Esophagus squamous epithelium (tissue), 4 donors: ENCODE measurements around the gene EYS.

Source experiments
- POLR2A ChIP-seq, 4 donors: fragments of 450-650 bp; IDR thresholded peaks; one replicate each; pipeline ENCODE4 v1.6.1; 2017; ENCODE audit warnings: antibody characterized with exemption in 4 of 4, mild to moderate bottlenecking in 4 of 4, moderate library complexity in 3 of 4
- TF ChIP-seq, protein P1 (sequence below), 6 experiments: fragments of 450-650 bp in 4 of 6; fragments of 200-600 bp in 2 of 6; sonication (generic) in 2 of 6; IDR thresholded peaks; one replicate each; pipeline ENCODE4 v1.5.1; 2016 to 2019; ENCODE audit warnings: antibody characterized with exemption in 6 of 6, mild to moderate bottlenecking in 4 of 6, moderate library complexity in 4 of 6

DNA sequence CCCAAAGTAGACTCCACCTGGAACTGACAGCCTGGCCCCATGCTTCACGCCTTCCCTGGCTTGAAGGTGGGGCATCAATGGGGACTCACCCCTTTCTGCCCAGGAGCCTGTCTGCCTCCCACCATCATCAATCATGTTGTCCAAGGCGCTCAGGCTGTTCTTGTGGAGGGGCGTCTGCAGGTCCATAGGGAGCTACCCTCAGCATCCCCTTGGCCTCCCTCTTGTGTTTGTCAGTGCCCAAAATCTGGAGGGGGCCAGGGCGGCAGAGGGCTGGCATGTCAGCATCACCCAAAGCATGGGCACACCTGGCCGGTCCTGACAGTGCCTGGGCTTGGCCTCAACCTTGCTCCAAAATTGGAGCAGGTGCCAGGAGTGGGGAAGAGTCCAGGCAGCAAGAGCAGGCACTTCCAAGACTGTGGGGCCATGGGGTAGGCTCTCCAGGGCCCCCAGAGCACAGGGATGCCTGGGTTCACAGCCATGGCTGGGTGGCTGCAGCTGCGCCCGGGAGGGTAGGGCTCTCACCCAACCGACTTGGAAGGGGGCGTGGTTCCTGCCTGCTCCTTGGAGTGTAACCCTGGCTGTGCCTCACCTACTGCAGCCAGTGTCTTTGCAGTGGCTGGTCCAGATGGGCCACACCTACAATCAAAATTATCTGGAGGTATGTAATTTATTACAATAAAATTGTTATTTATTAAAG lies 903.4 kb downstream of the EYS start:
- TF ChIP-seq, protein P1, sequence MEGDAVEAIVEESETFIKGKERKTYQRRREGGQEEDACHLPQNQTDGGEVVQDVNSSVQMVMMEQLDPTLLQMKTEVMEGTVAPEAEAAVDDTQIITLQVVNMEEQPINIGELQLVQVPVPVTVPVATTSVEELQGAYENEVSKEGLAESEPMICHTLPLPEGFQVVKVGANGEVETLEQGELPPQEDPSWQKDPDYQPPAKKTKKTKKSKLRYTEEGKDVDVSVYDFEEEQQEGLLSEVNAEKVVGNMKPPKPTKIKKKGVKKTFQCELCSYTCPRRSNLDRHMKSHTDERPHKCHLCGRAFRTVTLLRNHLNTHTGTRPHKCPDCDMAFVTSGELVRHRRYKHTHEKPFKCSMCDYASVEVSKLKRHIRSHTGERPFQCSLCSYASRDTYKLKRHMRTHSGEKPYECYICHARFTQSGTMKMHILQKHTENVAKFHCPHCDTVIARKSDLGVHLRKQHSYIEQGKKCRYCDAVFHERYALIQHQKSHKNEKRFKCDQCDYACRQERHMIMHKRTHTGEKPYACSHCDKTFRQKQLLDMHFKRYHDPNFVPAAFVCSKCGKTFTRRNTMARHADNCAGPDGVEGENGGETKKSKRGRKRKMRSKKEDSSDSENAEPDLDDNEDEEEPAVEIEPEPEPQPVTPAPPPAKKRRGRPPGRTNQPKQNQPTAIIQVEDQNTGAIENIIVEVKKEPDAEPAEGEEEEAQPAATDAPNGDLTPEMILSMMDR (IDR thresholded peaks at IDR 0.05): no peak
- TF ChIP-seq POLR2A (IDR thresholded peaks at IDR 0.05): no peak
